NCI-H1417 (cell line): ENCODE results near the gene SPART.
"Not testable (repeated sequence)": the region's sequence is repeated elsewhere in the genome, so short reads cannot be mapped to it uniquely, and the experiment has no call there.

Source experiments
- DNase-seq, 3 experiments: peaks; one replicate each; lab custom pipeline; 2025; lab: John Stamatoyannopoulos, UW

Gene SPART

DNA sequence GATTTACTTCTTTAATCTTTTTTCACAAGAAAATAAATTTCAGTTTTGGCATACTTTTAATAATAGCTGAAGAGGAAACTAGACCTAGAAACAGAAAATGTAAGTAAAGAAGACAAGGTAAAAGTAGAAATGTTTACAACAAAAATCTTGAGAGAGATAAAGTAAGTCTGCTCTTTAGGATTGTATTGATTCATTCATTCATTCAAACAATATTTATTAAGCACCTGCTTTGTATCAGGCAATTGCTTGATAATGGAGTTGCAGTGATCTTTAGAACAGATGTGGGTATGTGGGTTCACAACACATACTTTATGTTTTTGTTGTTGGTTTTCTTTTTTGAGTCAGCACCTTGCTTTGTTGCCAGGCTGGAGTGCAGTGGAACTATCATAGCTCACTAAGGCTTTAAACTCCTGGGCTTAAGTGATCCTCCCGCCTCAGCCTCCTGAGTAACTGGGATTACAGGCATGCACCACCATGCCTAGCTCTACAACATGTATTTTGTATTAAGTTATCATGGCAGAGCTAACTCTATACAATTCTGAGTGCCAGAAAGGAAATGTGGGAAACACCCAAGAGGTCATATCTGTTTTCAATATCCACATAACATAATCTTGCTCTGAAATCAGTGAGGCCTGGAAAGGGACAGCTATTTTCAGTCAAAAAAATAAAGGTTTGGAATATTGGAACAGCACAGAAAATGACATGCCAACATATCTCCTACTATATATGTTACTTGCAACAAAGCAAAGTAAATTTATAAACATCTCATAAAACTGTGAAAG, 8.8 kb upstream of the SPART start:
- DNase-seq = no peak

DNA sequence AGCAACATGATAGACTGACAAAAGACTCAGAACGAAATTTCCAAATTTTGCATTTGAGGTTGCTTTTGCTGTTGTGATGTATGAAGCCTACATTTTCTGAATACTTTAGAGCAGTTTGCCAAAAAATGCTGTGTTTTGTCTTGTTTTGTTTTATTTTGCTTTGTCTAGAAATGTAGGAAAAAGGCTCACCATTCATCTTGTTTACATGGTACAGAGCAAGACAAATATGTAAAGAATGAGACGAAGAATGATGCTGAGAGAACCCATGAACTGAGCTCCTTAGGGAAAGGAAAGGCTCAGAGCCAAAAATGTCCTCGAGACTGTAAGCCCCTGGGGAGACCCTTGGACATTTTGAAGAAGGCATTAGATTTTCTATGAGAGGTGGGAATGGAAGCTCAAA, 6.8 kb upstream of the SPART start:
- no peak for DNase-seq

- DNase-seq = no peak
Observed at GRCh38 chr13:36352350-36352749, 6.2 kb upstream of the SPART start.

GRCh38 chr13:36347531-36348210, 1.5 kb upstream of the SPART start:
- no peak for DNase-seq

GRCh38 chr13:36345438-36346221, 564 bp downstream of the SPART start:
- DNase-seq = no peak

DNA sequence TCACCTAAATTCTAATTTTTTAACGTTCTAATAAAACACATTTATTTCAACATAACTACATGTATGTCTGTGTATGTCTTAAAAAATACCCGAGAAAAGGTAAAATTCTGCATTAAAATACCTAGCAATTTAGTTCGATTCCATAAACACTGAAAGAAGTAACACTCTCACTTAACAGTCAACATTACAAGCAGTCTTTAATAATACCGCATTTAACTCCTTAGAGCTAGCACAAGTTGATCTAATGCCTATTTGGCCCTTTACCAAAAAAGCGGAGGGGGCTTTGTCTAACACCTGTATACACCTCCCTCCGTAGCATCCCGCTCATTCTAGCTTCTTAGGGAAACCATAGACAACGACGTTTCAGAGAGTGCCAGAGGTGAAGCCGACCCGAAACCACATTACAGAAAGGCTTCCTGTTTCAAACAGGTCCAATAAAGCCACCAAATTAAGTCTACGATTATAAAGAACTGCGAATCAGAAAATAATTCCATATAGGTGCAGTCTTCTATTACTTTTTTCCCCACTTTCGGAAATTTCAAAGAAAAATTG, 1.2 kb downstream of the SPART start:
- DNase-seq = no peak

- no peak for DNase-seq
Observed at GRCh38 chr13:36344173-36344572, 2.0 kb downstream of the SPART start.

DNA sequence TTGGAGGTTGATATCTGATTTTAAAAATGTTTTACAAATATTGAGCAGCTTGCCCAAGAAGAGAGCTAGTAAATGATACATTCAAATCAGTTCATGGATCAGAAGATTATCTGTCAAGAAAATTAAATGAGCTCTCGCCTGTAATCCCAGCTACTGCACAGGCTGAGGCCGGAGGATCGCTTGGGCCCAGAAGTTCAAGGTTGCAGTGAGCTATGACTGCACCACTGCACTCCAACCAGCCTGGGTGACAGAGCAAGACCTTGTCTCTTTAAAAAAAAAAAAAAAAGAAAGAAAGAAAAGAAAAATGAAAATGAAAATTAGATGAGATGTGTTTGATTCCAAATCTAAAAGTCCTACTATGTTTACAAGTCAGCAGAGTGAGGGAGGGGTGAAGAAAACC, 2.4 kb downstream of the SPART start:
- DNase-seq = no peak

- DNase-seq = no peak
Observed at GRCh38 chr13:36342715-36343114, 3.5 kb downstream of the SPART start.

GRCh38 chr13:36341718-36342117, 4.5 kb downstream of the SPART start:
- no peak for DNase-seq

GRCh38 chr13:36339600-36340155, 6.5 kb downstream of the SPART start:
- DNase-seq = no peak

DNA sequence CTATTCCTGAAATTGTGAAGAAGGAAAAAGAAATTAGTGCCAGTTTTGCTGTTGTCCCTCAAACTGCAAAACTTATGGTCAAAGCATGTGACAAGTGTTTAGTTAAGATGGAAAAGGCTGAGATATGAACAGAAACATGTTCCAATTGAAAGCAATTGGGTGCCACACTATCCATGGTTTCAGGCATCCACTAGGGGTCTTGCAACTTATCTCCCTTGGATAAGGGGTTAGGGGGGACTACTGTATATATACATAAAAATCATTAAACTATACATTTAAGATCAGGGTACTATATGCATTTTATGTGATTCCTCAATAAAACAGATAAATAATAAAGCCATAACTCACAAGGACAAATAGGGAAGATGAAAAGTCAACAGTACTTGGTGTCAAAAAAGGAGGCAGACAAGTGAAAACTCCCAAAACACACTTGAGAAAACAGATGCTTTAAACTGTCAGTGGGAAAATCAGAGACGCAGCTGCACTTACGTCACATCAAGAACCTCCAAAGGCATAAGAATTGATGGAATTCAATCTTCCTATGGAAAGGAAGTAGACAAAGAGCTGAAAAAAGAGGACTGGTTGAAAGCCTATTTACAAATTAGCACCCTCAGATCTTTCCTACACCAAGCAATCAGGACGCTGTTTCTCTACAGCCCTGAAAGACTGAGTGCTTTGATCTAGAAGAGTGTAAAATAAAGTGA, 8.1 kb downstream of the SPART start:
- no peak for DNase-seq

DNA sequence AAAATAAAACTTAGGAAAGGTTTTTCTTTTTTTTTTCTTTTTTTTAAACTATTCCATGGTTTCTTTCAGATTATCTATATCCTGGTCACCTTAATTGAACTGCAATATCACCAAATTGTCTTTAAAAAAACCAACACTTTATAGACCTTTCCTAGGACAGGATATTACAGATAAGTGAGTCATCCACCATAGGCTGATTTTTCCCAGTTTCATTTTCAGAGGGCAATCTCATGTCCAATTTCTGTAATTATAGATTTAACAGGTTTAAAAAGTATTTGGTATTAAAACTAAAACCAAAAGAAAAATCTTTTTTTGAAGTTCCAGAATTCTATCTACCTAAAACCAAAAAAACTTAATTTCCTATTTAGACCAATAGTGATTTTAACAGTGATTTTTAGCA, 13.2 kb downstream of the SPART start:
- DNase-seq = no peak

- not testable (repeated sequence) for DNase-seq
Observed at GRCh38 chr13:36332255-36332654, 13.9 kb downstream of the SPART start.

DNA sequence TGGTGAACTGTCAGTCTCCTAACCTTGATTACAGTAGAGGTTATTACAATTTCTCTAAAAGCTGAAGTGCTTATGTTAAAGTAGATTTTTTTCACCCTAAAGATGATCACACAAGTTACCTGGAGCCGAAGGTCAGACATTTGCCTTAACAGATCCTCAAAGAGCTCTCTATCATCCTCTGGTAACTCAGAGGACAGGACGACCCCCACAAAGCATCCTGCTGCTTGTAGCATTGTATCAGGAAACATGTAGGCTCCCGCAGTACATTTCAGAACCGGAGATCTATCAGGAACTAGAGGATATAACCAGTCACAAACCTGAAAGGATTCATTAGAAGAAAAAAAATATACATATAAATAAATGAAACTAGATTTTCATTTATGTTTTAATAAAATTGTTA, 14.9 kb downstream of the SPART start:
- DNase-seq = peak in 1 of 3 experiments; percentile 37

DNA sequence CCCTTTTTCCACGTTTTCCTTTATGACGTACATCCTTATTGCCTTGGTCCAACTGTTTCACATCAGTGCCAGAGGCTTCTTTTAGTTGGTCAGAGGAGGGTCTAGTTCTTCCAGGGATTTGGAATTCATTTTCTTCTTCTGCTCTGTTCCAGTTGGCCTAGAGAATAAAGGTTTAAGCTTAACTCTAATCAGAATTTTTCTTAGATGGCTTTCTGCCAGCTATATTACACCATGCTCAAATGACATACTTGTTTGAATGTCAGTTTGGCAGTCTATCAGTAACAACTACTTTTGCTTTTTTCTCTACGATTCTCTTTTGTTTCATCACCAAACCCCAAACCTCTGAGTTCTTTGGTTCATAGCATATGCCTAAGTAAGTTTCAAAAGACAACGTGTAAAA, 16.8 kb downstream of the SPART start:
- no peak for DNase-seq

DNA sequence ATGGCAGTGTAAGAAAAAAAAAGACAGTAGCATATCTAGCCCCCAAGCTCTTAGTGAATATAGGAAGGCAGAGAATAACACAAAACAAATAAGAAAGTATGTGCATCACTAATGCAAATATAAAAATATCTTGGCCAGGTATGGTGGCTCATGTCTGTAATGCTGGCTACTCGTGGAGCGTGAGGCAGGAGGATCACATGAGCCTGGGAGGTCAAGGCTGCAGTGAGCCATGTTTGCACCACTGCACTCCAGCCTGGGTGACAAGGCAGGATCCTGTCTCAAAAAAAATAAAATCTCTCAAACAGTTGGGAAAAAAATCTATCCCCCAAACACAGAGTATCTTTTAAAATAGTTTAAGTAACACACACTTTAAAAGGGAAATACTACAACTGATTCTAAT, 17.4 kb downstream of the SPART start:
- no peak for DNase-seq

DNA sequence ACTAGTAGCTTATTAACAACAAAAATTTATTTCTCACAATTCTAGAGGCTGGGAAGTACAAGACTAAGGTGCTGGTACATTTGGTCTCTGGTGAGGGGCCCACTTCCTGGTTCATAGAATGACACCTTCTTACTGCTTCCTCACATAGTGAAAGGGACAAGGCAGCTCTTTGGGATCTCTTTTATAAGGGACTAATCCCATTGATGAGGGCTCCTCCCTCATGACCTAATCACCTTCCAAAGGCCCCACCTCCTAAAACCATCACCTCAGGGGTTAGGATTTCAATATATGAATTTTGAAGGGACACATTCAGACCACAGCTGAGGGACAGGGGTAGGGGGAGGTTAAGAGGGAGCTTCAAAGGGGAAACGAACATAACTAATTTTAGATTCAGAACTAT, 20.3 kb downstream of the SPART start:
- no peak for DNase-seq

GRCh38 chr13:36324881-36325280, 21.3 kb downstream of the SPART start:
- not testable (repeated sequence) for DNase-seq

GRCh38 chr13:36323951-36324566, 22.1 kb downstream of the SPART start:
- no peak for DNase-seq

DNA sequence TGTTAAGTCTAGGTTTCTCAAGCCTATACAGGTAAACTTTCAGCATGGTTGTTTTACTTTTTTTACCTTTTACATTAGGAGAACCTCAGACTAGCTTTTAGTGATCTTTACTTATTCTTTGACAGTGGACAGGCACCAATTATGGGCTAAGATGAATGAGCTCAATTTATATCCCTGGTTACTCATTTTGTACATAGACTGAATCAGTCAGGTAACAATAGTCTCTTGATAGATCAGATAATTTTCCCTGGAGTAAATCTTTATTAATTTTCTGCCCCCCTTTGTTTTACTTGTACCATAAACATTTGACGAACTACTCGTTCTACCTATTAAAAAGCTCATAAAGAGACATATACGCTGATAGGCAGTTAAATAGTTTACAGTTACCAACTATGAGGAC, 22.8 kb downstream of the SPART start:
- DNase-seq = peak in 1 of 3 experiments; percentile 15
